Stimulated activated memory B cell treated with anti-CD40 and anti-IgM and Interleukin-4, amounts not matched to agents 10 μg/mL and 1 μg/mL and 100 μg/mL, for 72 hours (primary cell): Measurements from ENCODE around the gene RASIP1.

ENCODE experiments used
- ATAC-seq: fragments of 150-1000 bp; cut with Tn5 transposase; 2 replicates; pipeline ENCODE4 v1.10.0; 2021
- H3K27ac Mint-ChIP-seq: one replicate; pipeline ENCODE4 v1.8.0; 2022; ENCODE audit warnings: mild to moderate bottlenecking, mixed read lengths
- H3K27me3 Mint-ChIP-seq: one replicate; pipeline ENCODE4 v1.8.0; 2022; ENCODE audit warnings: mixed read lengths
- H3K36me3 Mint-ChIP-seq: one replicate; pipeline ENCODE4 v1.8.0; 2022; ENCODE audit warnings: mixed read lengths
- H3K4me1 Mint-ChIP-seq: one replicate; pipeline ENCODE4 v1.8.0; 2022; ENCODE audit warnings: mixed read lengths
- H3K4me3 Mint-ChIP-seq: one replicate; pipeline ENCODE4 v1.8.0; 2022; ENCODE audit warnings: mild to moderate bottlenecking, moderate library complexity, mixed read lengths
- H3K9me3 Mint-ChIP-seq: one replicate; pipeline ENCODE4 v1.8.0; 2022; ENCODE audit warnings: mixed read lengths

The RASIP1 gene

GRCh38 chr19:48746110-48746509, 5.7 kb upstream of the RASIP1 start:
- Mint-ChIP-seq H3K36me3 (no peaks in the 10 kb centered on the region), H3K9me3 (peaks cover 3% of the 10 kb centered on the region), H3K27me3 (peaks cover 75% of the 10 kb centered on the region), H3K4me1 (peaks cover 14% of the 10 kb centered on the region), H3K4me3 (no peak overlapping the region), H3K27ac (no peak overlapping the region)
- ATAC-seq, result no peak

- peaks cover 3% of the 10 kb centered on the region for H3K9me3 Mint-ChIP-seq
- H3K36me3 Mint-ChIP-seq, result no peaks in the 10 kb centered on the region
- peaks cover 75% of the 10 kb centered on the region for H3K27me3 Mint-ChIP-seq
- no peak overlapping the region for H3K4me3 Mint-ChIP-seq
- H3K4me1 Mint-ChIP-seq, result peaks cover 16% of the 10 kb centered on the region
- peak; percentile 72 for ATAC-seq
- H3K27ac Mint-ChIP-seq, result no peak overlapping the region
Observed at GRCh38 chr19:48745208-48745995, 5.0 kb upstream of the RASIP1 start.

GRCh38 chr19:48742096-48742495, 1.7 kb upstream of the RASIP1 start:
- Mint-ChIP-seq H3K27me3 (peaks cover 69% of the 10 kb centered on the region), H3K36me3 (no peaks in the 10 kb centered on the region), H3K4me3 (no peak overlapping the region), H3K27ac (no peak overlapping the region), H3K4me1 (peaks cover 27% of the 10 kb centered on the region), H3K9me3 (peaks cover 7% of the 10 kb centered on the region)
- ATAC-seq, result no peak

- H3K9me3 Mint-ChIP-seq, result peaks cover 8% of the 10 kb centered on the region
- peaks cover 25% of the 10 kb centered on the region for H3K4me1 Mint-ChIP-seq
- no peak overlapping the region for H3K27ac Mint-ChIP-seq
- H3K4me3 Mint-ChIP-seq, result no peak overlapping the region
- no peak for ATAC-seq
- H3K36me3 Mint-ChIP-seq, result no peaks in the 10 kb centered on the region
- H3K27me3 Mint-ChIP-seq, result peaks cover 61% of the 10 kb centered on the region
Observed at GRCh38 chr19:48741129-48741999, 954 bp upstream of the RASIP1 start.

GRCh38 chr19:48739404-48740163, 826 bp downstream of the RASIP1 start:
- Mint-ChIP-seq H3K9me3 (peaks cover 6% of the 10 kb centered on the region), H3K36me3 (no peaks in the 10 kb centered on the region), H3K4me1 (peaks cover 25% of the 10 kb centered on the region), H3K27me3 (peaks cover 48% of the 10 kb centered on the region), H3K4me3 (peak overlapping the region; percentile 29), H3K27ac (no peak overlapping the region)
- ATAC-seq, result no peak

GRCh38 chr19:48738557-48739403, 1.6 kb downstream of the RASIP1 start:
- no peak overlapping the region for H3K27ac Mint-ChIP-seq
- peak overlapping the region; percentile 53 for H3K4me3 Mint-ChIP-seq
- peaks cover 25% of the 10 kb centered on the region for H3K4me1 Mint-ChIP-seq
- H3K36me3 Mint-ChIP-seq, result no peaks in the 10 kb centered on the region
- peaks cover 40% of the 10 kb centered on the region for H3K27me3 Mint-ChIP-seq
- ATAC-seq, result peak; percentile 96
- H3K9me3 Mint-ChIP-seq, result peaks cover 6% of the 10 kb centered on the region

GRCh38 chr19:48737360-48737998, 2.9 kb downstream of the RASIP1 start:
- Mint-ChIP-seq H3K27ac (no peak overlapping the region), H3K36me3 (no peaks in the 10 kb centered on the region), H3K4me3 (no peak overlapping the region), H3K4me1 (peaks cover 25% of the 10 kb centered on the region), H3K27me3 (peaks cover 28% of the 10 kb centered on the region), H3K9me3 (peaks cover 6% of the 10 kb centered on the region)
- no peak for ATAC-seq

GRCh38 chr19:48735031-48735615, 5.3 kb downstream of the RASIP1 start:
- Mint-ChIP-seq H3K27me3 (peaks cover 7% of the 10 kb centered on the region), H3K27ac (no peak overlapping the region), H3K9me3 (peaks cover 9% of the 10 kb centered on the region), H3K36me3 (no peaks in the 10 kb centered on the region), H3K4me1 (peaks cover 13% of the 10 kb centered on the region), H3K4me3 (no peak overlapping the region)
- ATAC-seq, result no peak

- Mint-ChIP-seq H3K4me1 (peaks cover 8% of the 10 kb centered on the region), H3K4me3 (no peak overlapping the region), H3K27me3 (peaks cover 2% of the 10 kb centered on the region), H3K9me3 (peaks cover 9% of the 10 kb centered on the region), H3K36me3 (no peaks in the 10 kb centered on the region), H3K27ac (no peak overlapping the region)
- ATAC-seq, result no peak
Observed at GRCh38 chr19:48734625-48735024, 5.8 kb downstream of the RASIP1 start.

GRCh38 chr19:48731452-48731851, 9.0 kb downstream of the RASIP1 start:
- peaks cover 5% of the 10 kb centered on the region for H3K36me3 Mint-ChIP-seq
- H3K27ac Mint-ChIP-seq, result no peak overlapping the region
- no peak overlapping the region for H3K4me3 Mint-ChIP-seq
- H3K27me3 Mint-ChIP-seq, result no peaks in the 10 kb centered on the region
- ATAC-seq, result no peak
- peaks cover 5% of the 10 kb centered on the region for H3K4me1 Mint-ChIP-seq
- H3K9me3 Mint-ChIP-seq, result peaks cover 10% of the 10 kb centered on the region

GRCh38 chr19:48728911-48729664, 11.3 kb downstream of the RASIP1 start:
- Mint-ChIP-seq H3K4me1 (peaks cover 22% of the 10 kb centered on the region), H3K9me3 (peaks cover 21% of the 10 kb centered on the region), H3K4me3 (no peak overlapping the region), H3K27me3 (no peaks in the 10 kb centered on the region), H3K27ac (no peak overlapping the region), H3K36me3 (peaks cover 16% of the 10 kb centered on the region)
- no peak for ATAC-seq

GRCh38 chr19:48726556-48726955, 13.9 kb downstream of the RASIP1 start:
- Mint-ChIP-seq H3K27ac (peak overlapping the region; percentile 14), H3K27me3 (no peaks in the 10 kb centered on the region), H3K4me1 (peaks cover 22% of the 10 kb centered on the region), H3K4me3 (no peak overlapping the region), H3K36me3 (peaks cover 16% of the 10 kb centered on the region), H3K9me3 (peaks cover 21% of the 10 kb centered on the region)
- peak; percentile 67 for ATAC-seq
